IMR-90 (cell line): ENCODE measurements around the gene VPS4B. TPM values are rescaled to one million over a fixed set of nuclear protein-coding genes. Genes with fewer than 3 reads are reported as not detected.

ENCODE experiments used
- ATAC-seq: fragments of 200-7000 bp; cut with Tn5 transposase; 2 replicates; pipeline ENCODE4 v1.9.1; 2020; ENCODE audit warnings: low read depth, mild to moderate bottlenecking, moderate library complexity
- BruUV-seq: library from RNA; stranded (reverse); fragments of 400-500 nt; replicated peaks from 2 replicates; lab custom pipeline; 2021; lab: Mats Ljungman, UMichigan
- CTCF ChIA-PET: fragments of 300-600 bp; formaldehyde crosslinking; extraction: SDS; loops from one replicate; lab custom pipeline; 2021; ENCODE audit warnings: antibody characterized with exemption; lab: Yijun Ruan, JAX
- POLR2A ChIA-PET: fragments of 300-600 bp; sonication (Branson Sonifier 250); formaldehyde crosslinking; loops from one replicate; lab custom pipeline; 2022; ENCODE audit warnings: antibody characterized with exemption; ENCODE audit not compliant: unreplicated experiment; lab: Charles Lee
- DNase-seq: peaks from one replicate; pipeline ENCODE4 v3.0.0; 2013
- H2AFZ ChIP-seq: replicated peaks from 2 replicates; pipeline ENCODE3; 2013; ENCODE audit warnings: low read length, mild to moderate bottlenecking; ENCODE audit not compliant: poor library complexity
- H2AK5ac ChIP-seq: 2 replicates; pipeline ENCODE4 v1.6.1; 2013; ENCODE audit warnings: low read depth, low read length, inconsistent platforms
- H2AK9ac ChIP-seq: replicated peaks from 2 replicates; pipeline ENCODE3; 2013; ENCODE audit warnings: mild to moderate bottlenecking, low read depth, low read length, moderate library complexity; ENCODE audit not compliant: poor library complexity
- H2BK120ac ChIP-seq: 2 replicates; pipeline ENCODE4 v1.6.1; 2013; ENCODE audit warnings: low read depth, low read length, inconsistent platforms
- H2BK15ac ChIP-seq: 3 replicates; pipeline ENCODE4 v1.6.1; 2013; ENCODE audit warnings: low read depth, low read length, inconsistent platforms
- H2BK20ac ChIP-seq: 2 replicates; pipeline ENCODE4 v1.6.1; 2013; ENCODE audit warnings: low read depth, mild to moderate bottlenecking, inconsistent platforms, low read length, moderate library complexity
- H2BK5ac ChIP-seq: 2 replicates; pipeline ENCODE4 v1.6.1; 2013; ENCODE audit warnings: mild to moderate bottlenecking, low read depth, low read length, inconsistent platforms; ENCODE audit not compliant: poor library complexity, severe bottlenecking
- H3K14ac ChIP-seq: replicated peaks from 2 replicates; pipeline ENCODE4 v1.6.1; 2013; ENCODE audit warnings: low read depth, low read length, inconsistent platforms
- H3K18ac ChIP-seq: 2 replicates; pipeline ENCODE4 v1.6.1; 2013; ENCODE audit warnings: low read depth, low read length, control low read depth
- H3K23ac ChIP-seq: 2 replicates; pipeline ENCODE4 v1.6.1; 2013; ENCODE audit warnings: low read depth, low read length, inconsistent platforms
- H3K27ac ChIP-seq: 2 replicates; pipeline ENCODE4 v1.5.1; 2013; ENCODE audit warnings: mild to moderate bottlenecking, control low read depth, low read length; ENCODE audit not compliant: insufficient read depth
- H3K27me3 ChIP-seq: 2 replicates; pipeline ENCODE4 v1.6.1; 2013; ENCODE audit warnings: low read length; ENCODE audit not compliant: control insufficient read depth, insufficient read depth
- H3K36me3 ChIP-seq: 2 replicates; pipeline ENCODE4 v1.6.1; 2013; ENCODE audit warnings: low read length, mixed read lengths; ENCODE audit not compliant: control insufficient read depth, insufficient read depth
- H3K4ac ChIP-seq: 2 replicates; pipeline ENCODE4 v1.6.1; 2013; ENCODE audit warnings: low read depth, low read length, inconsistent platforms
- H3K4me1 ChIP-seq: 2 replicates; pipeline ENCODE4 v1.6.1; 2013; ENCODE audit warnings: low read length, mixed read lengths; ENCODE audit not compliant: control insufficient read depth, insufficient read depth
- H3K4me2 ChIP-seq: 2 replicates; pipeline ENCODE4 v1.6.1; 2013; ENCODE audit warnings: low read depth, mild to moderate bottlenecking, control low read depth, low read length, moderate library complexity
- H3K4me3 ChIP-seq: 2 replicates; pipeline ENCODE4 v1.5.1; 2013; ENCODE audit warnings: low read depth, mild to moderate bottlenecking, control low read depth, low read length, moderate library complexity; ENCODE audit not compliant: insufficient read depth
- H3K56ac ChIP-seq: 2 replicates; pipeline ENCODE4 v1.6.1; 2013; ENCODE audit warnings: low read length, inconsistent platforms; ENCODE audit not compliant: insufficient read depth; ENCODE audit errors: extremely low read depth
- H3K79me1 ChIP-seq, 2 experiments: 2 replicates each; pipeline ENCODE4 v1.6.1; 2013; ENCODE audit warnings: low read length in 2 of 2, inconsistent platforms in 1 of 2, low read depth in 1 of 2
- H3K9ac ChIP-seq: 2 replicates; pipeline ENCODE4 v1.6.1; 2013; ENCODE audit warnings: low read depth, low read length, control low read depth
- H3K9me1 ChIP-seq: 2 replicates; pipeline ENCODE4 v1.6.1; 2013; ENCODE audit warnings: low read length, inconsistent platforms; ENCODE audit not compliant: insufficient read depth
- H3K9me3 ChIP-seq: 2 replicates; pipeline ENCODE4 v1.6.1; 2013; ENCODE audit warnings: low read length; ENCODE audit not compliant: control insufficient read depth, insufficient read depth
- H4K20me1 ChIP-seq: 2 replicates; pipeline ENCODE4 v1.6.1; 2013; ENCODE audit warnings: low read length, inconsistent platforms; ENCODE audit not compliant: insufficient read depth
- H4K5ac ChIP-seq: 2 replicates; pipeline ENCODE4 v1.6.1; 2013; ENCODE audit warnings: mild to moderate bottlenecking, low read depth, low read length, control low read depth
- H4K8ac ChIP-seq, 2 experiments: 2 replicates each; pipeline ENCODE4 v1.6.1; 2013; ENCODE audit warnings: low read depth in 2 of 2, low read length in 2 of 2, control low read depth in 1 of 2, inconsistent platforms in 1 of 2
- H4K91ac ChIP-seq: 2 replicates; pipeline ENCODE4 v1.6.1; 2013; ENCODE audit warnings: low read depth, low read length, inconsistent platforms; ENCODE audit not compliant: insufficient read depth
- BHLHE40 ChIP-seq: fragments of 150-350 bp; IDR thresholded peaks from 2 replicates; pipeline ENCODE4 v1.6.1; 2016; ENCODE audit warnings: mild to moderate bottlenecking, low read depth, low read length
- CEBPB ChIP-seq: IDR thresholded peaks from 2 replicates; pipeline ENCODE4 v1.6.1; 2012; ENCODE audit warnings: low read depth, low read length, improper control_type of control experiment
- CHD1 ChIP-seq: IDR thresholded peaks from 2 replicates; pipeline ENCODE4 v1.6.1; 2012; ENCODE audit warnings: low read depth, low read length, improper control_type of control experiment
- FOS ChIP-seq: fragments of 150-350 bp; IDR thresholded peaks from 2 replicates; pipeline ENCODE4 v1.6.1; 2016; ENCODE audit warnings: low read depth, low read length
- MAFK ChIP-seq: IDR thresholded peaks from 2 replicates; pipeline ENCODE4 v1.6.1; 2012; ENCODE audit warnings: low read depth, low read length, improper control_type of control experiment
- MAZ ChIP-seq: IDR thresholded peaks from 2 replicates; pipeline ENCODE4 v1.6.1; 2012; ENCODE audit warnings: low read depth, mild to moderate bottlenecking, low read length, improper control_type of control experiment, moderate library complexity, borderline replicate concordance
- MXI1 ChIP-seq: IDR thresholded peaks from 2 replicates; pipeline ENCODE4 v1.6.1; 2012; ENCODE audit warnings: low read depth, mild to moderate bottlenecking, low read length, moderate library complexity, borderline replicate concordance
- NFE2L2 ChIP-seq: fragments of 150-350 bp; IDR thresholded peaks from 2 replicates; pipeline ENCODE4 v1.6.1; 2016; ENCODE audit warnings: low read depth, mild to moderate bottlenecking, low read length
- POLR2A ChIP-seq: IDR thresholded peaks from 2 replicates; pipeline ENCODE4 v1.6.1; 2012; ENCODE audit warnings: mild to moderate bottlenecking, low read depth, low read length
- RAD21 ChIP-seq: IDR thresholded peaks from 2 replicates; pipeline ENCODE4 v1.6.1; 2012; ENCODE audit warnings: low read length, improper control_type of control experiment
- RCOR1 ChIP-seq: IDR thresholded peaks from 2 replicates; pipeline ENCODE4 v1.6.1; 2012; ENCODE audit warnings: mild to moderate bottlenecking, low read length, improper control_type of control experiment; ENCODE audit not compliant: insufficient replicate concordance
- RFX5 ChIP-seq: IDR thresholded peaks from 2 replicates; pipeline ENCODE4 v1.8.0; 2012; ENCODE audit warnings: low read depth, mild to moderate bottlenecking, low read length, moderate library complexity
- SMC3 ChIP-seq: fragments of 150-350 bp; IDR thresholded peaks from 2 replicates; pipeline ENCODE4 v1.6.1; 2016; ENCODE audit warnings: low read depth, mild to moderate bottlenecking, antibody characterized with exemption, low read length, moderate library complexity
- WGBS, 2 experiments: methylation state at CpG; one replicate each; pipeline versions ENCODE4 v1.1.5 to v1.1.7; 2013; ENCODE audit warnings: missing lambda C conversion rate in 2 of 2; ENCODE audit not compliant: insufficient read length in 1 of 2; ENCODE audit errors: extremely low coverage in 2 of 2; 5-methylcytosine and 5-hydroxymethylcytosine counted together
- dilution Hi-C: fragments of 300-500 bp; cut with HindIII; formaldehyde crosslinking; loops from one replicate; pipeline ENCODE4 v1.14.3; 2018; ENCODE audit warnings: low sequenced_read_pairs; ENCODE audit not compliant: unreplicated experiment
- in situ Hi-C: fragments of 300-500 bp; cut with MboI; formaldehyde crosslinking; loops from 3 replicates; pipeline ENCODE4 v1.14.3; 2019; ENCODE audit warnings: low sequenced_read_pairs, inconsistent platforms, mixed read lengths
- intact Hi-C: fragments of 100-400 bp; cut with micrococcal nuclease; formaldehyde crosslinking; loops from 2 replicates; pipeline ENCODE4 v1.10.0; 2022
- polyA plus RNA-seq, 3 experiments: library from polyadenylated mRNA; depleted of rRNA; stranded (reverse); fragments of >200 nt; gene quantifications; 2 replicates each; pipeline ENCODE4 v1.2.3, GENCODE V29; 2012; ENCODE audit warnings: low replicate concordance in 1 of 3
- total RNA-seq: library from RNA; depleted of rRNA; stranded (reverse); fragments of >200 nt; gene quantifications from 2 replicates; pipeline ENCODE4 v1.2.3, GENCODE V29; 2012
- TF ChIP-seq, protein P1 (sequence below): fragments of 150-350 bp; IDR thresholded peaks from 2 replicates; pipeline ENCODE4 v1.6.1; 2016; ENCODE audit warnings: low read depth, mild to moderate bottlenecking, low read length, moderate library complexity, borderline replicate concordance
- TF ChIP-seq, protein P2 (sequence below): conservative IDR thresholded peaks from 2 replicates; pipeline ENCODE4 v1.5.1; 2012; ENCODE audit warnings: mild to moderate bottlenecking, low read depth, low read length, improper control_type of control experiment
- TF ChIP-seq, protein P3 (sequence below): fragments of 150-350 bp; IDR thresholded peaks from 2 replicates; pipeline ENCODE4 v1.6.1; 2017; ENCODE audit warnings: mild to moderate bottlenecking, antibody characterized with exemption, low read length, low read depth

Gene VPS4B
- total and polyA plus RNA-seq, 2 of the 4 experiments (the other 2 are of a cell fraction) = 16.2 to 31.5 TPM

DNA sequence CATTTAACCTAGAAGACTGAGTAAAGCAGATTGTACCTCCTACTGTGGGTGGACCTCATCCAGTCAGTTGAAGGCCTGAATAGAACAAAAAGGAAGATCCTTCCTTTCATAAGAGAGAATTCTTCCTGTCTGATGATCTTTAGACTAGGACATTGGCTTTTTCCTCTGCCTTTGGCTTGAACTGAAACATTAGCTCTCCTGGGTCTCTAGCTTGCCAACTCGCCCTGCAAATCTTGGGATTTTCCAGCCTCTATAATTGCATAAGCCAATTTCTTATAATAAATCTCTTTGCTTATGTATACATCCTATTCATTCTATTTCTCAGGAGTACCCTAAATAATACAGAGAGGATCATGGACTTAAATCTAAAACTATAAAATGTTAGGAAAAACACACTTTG lies 49.1 kb downstream of the VPS4B start:
- H3K9ac ChIP-seq = no peak overlapping the region
- no peak overlapping the region for H3K27ac ChIP-seq
- no peaks in the 10 kb centered on the region for H3K9me1 ChIP-seq
- POLR2A ChIA-PET = no interaction called here
- no peak overlapping the region for H3K23ac ChIP-seq
- no peak overlapping the region for H2AFZ ChIP-seq
- H3K36me3 ChIP-seq = no peaks in the 10 kb centered on the region
- no peak overlapping the region for H4K91ac ChIP-seq
- H2BK15ac ChIP-seq = no peak overlapping the region
- no peaks in the 10 kb centered on the region for H3K4me1 ChIP-seq
- H3K4ac ChIP-seq = no peak overlapping the region
- no peak overlapping the region for H2BK120ac ChIP-seq
- no peak overlapping the region for H2BK5ac ChIP-seq
- no peak overlapping the region for H2BK20ac ChIP-seq
- no peak overlapping the region for H3K4me2 ChIP-seq
- no peak overlapping the region for H2AK5ac ChIP-seq
- CTCF ChIA-PET = no interaction called here
- H3K18ac ChIP-seq = no peak overlapping the region
- BruUV-seq = no TSS peak
- intact Hi-C loops (no loop called here), in situ Hi-C loops (no loop called here), dilution Hi-C loops (no loop called here)
- H4K8ac ChIP-seq = no peak overlapping the region
- no peaks in the 10 kb centered on the region for H4K20me1 ChIP-seq
- peaks cover 4% of the 10 kb centered on the region; the same call in 1 of the 2 replicates for H3K9me3 ChIP-seq
- H3K4me3 ChIP-seq = no peak overlapping the region
- no CpG with 5 or more reads among the region's 1 CpG for WGBS, 2 experiments
- H3K56ac ChIP-seq = no peak overlapping the region
- no peak for ATAC-seq
- no peak overlapping the region for H2AK9ac ChIP-seq
- H3K27me3 ChIP-seq = no peaks in the 10 kb centered on the region
- no peak overlapping the region for H3K14ac ChIP-seq
- DNase-seq = no peak
- H3K79me1 ChIP-seq = peaks cover 0 to 5% of the 10 kb centered on the region in 2 experiments; a peak in 1 of 4 replicates
- TF ChIP-seq FOS (no peak), POLR2A (no peak), MAZ (no peak), MXI1 (no peak), SMC3 (no peak), CEBPB (no peak), RAD21 (no peak), RCOR1 (no peak), BHLHE40 (no peak), CHD1 (no peak), RFX5 (no peak), MAFK (no peak), NFE2L2 (no peak)
- TF ChIP-seq, protein P1, sequence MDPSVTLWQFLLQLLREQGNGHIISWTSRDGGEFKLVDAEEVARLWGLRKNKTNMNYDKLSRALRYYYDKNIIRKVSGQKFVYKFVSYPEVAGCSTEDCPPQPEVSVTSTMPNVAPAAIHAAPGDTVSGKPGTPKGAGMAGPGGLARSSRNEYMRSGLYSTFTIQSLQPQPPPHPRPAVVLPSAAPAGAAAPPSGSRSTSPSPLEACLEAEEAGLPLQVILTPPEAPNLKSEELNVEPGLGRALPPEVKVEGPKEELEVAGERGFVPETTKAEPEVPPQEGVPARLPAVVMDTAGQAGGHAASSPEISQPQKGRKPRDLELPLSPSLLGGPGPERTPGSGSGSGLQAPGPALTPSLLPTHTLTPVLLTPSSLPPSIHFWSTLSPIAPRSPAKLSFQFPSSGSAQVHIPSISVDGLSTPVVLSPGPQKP = no peak
- TF ChIP-seq, protein P2, sequence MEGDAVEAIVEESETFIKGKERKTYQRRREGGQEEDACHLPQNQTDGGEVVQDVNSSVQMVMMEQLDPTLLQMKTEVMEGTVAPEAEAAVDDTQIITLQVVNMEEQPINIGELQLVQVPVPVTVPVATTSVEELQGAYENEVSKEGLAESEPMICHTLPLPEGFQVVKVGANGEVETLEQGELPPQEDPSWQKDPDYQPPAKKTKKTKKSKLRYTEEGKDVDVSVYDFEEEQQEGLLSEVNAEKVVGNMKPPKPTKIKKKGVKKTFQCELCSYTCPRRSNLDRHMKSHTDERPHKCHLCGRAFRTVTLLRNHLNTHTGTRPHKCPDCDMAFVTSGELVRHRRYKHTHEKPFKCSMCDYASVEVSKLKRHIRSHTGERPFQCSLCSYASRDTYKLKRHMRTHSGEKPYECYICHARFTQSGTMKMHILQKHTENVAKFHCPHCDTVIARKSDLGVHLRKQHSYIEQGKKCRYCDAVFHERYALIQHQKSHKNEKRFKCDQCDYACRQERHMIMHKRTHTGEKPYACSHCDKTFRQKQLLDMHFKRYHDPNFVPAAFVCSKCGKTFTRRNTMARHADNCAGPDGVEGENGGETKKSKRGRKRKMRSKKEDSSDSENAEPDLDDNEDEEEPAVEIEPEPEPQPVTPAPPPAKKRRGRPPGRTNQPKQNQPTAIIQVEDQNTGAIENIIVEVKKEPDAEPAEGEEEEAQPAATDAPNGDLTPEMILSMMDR = no peak
- TF ChIP-seq, protein P3, sequence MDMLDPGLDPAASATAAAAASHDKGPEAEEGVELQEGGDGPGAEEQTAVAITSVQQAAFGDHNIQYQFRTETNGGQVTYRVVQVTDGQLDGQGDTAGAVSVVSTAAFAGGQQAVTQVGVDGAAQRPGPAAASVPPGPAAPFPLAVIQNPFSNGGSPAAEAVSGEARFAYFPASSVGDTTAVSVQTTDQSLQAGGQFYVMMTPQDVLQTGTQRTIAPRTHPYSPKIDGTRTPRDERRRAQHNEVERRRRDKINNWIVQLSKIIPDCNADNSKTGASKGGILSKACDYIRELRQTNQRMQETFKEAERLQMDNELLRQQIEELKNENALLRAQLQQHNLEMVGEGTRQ = no peak
- H4K5ac ChIP-seq = no peak overlapping the region
